Left renal pelvis (tissue), 4 donors: ENCODE results near the gene GAD2. TPM values are rescaled to one million over a fixed set of nuclear protein-coding genes. Genes with fewer than 3 reads are reported as not detected.

Source experiments
- DNase-seq, 4 donors: peaks; one replicate each; pipeline ENCODE4 v3.0.0-alpha.2; 2013; ENCODE audit warnings: low read depth in 4 of 4, low spot score in 3 of 4
- polyA plus RNA-seq, 4 donors: library from polyadenylated mRNA; unstranded; fragments of 120-200 nt; gene quantifications; one replicate each; pipeline ENCODE4 v1.2.1, GENCODE V29; 2013; ENCODE audit not compliant: insufficient read length in 4 of 4

GAD2 gene
- polyA plus RNA-seq, 4 donors, result 0.14 to 2.7 (median 1.3) TPM

DNA sequence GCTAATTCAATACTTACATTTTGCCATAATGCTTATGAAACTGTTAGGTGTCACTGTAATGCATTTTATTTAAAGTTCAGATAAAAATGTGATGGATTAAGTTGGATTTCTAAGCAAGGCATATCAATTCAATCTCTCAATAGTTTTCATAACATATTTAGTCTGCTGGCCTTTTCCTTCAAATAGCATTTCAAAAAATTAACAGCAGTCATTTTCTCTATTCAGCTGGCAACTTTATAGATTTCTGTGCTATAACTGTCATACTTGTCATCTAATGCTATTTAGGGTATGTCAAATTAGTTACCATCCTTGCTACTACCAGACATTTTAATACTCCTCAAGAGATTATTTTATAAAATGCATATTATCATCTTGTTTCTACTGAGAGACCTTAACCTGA, 4.3 kb downstream of the GAD2 start:
- DNase-seq, result no peak

- no peak for DNase-seq
Measured at GRCh38 chr10:26221541-26221940, 5.0 kb downstream of the GAD2 start.

DNA sequence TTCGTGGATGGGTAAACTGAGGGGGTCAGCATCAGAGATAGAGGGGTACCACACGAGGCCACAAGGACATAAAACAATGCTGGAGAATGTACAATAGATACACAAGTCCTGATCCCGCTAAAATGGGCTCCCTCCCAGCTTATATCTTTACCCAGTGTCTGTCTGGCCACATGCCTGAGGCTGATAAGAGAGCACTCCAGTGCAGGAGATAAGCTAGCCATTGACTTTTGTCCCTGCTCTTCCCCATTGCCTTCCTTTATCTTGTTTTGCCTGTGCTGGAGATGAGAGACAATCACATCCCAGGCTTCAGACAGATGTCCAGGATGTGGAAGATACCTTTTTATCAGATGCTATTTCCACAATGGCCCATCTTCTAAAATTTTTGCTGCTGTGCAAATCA, 6.0 kb downstream of the GAD2 start:
- no peak for DNase-seq

DNA sequence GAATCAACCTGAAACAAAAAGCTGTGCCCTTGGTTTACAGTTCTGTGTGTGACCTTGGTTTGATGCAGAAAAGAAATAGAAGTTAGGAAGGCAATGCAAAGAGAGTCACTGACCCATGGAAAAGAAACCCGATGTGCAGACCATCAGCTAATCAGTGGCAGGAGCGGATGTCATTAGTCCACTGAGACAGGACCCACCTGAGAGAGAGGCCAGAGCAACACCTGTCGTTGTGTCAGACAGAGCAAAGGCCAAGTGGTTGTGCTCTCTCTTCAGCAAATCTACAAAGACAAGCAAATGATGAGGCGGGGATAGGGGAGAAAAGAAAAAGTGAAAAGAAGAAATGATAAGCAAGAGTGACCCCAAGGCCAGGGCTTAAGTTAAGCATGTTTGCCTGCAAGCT, 8.7 kb downstream of the GAD2 start:
- DNase-seq, result no peak

GRCh38 chr10:26227786-26228185, 11.2 kb downstream of the GAD2 start:
- no peak for DNase-seq

- no peak for DNase-seq
Measured at GRCh38 chr10:26232174-26232573, 15.6 kb downstream of the GAD2 start.

DNA sequence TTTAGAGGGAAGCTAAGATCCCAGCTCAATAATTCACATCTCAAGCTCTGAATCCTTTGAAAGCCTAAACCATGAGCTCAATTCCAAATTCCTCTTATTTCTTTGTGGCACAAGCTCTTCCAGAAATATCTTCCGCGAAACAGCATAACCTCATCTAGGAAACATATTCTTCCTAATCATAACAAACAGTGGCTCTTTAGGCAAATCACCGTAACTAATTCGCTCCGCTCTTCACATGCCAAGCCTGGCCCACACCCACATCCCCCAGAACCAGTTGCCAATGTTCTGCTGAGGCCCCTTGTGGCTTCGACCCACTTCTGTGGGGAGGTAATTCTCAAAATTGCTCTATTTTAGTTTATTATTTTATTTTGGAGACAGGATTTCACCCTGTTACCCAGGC, 19.2 kb downstream of the GAD2 start:
- no peak for DNase-seq

DNA sequence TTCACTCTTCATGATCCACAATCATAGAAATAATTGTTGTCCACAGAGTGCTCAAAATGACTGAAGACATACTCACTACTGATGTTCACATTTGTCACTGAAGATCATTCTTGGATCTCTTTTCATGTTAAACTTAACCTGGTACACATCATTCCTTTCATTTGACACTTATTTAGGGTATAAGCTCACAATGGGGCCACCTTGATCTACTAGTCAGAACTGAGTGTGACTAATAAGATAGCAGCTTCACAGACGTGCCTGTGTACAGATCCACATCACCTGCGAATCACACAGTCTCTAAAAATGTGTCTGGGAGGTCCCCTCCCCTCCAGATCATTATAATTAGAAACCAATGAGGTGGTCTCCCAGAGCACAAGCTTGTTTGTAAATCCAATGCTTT, 21.8 kb downstream of the GAD2 start:
- DNase-seq, result no peak

DNA sequence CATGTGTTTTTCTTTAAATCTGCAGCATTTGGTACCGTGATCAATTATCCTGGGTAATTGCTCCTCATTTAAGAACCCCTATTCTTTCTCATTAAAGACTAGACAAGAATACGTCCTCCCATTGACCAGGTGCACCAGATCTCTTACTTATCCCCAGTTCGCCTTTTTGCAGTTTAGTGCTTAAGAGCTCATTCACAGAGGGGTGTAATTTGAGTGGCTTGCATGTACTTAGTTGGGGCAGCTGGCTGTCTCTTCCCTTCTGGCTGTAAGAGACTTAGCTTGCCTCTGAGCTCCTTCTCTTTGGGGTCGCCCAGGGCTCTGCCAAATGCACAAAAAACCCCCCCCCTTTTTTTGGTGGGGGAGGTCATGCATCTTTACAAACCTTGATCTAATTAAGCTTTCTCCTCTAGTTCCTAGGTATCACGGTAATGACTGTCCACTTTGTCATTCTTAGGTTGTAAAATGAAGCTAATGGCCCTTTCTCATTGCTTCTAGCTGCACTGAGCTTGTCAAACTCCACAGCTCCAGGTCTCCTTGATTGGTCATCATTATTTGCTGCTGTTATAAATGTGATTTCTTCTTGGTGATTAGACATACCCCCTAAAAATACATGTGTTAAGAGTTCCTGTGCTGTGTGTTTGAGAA, 26.3 kb downstream of the GAD2 start:
- DNase-seq, result peak in 1 of 4 donors; percentile 12

DNA sequence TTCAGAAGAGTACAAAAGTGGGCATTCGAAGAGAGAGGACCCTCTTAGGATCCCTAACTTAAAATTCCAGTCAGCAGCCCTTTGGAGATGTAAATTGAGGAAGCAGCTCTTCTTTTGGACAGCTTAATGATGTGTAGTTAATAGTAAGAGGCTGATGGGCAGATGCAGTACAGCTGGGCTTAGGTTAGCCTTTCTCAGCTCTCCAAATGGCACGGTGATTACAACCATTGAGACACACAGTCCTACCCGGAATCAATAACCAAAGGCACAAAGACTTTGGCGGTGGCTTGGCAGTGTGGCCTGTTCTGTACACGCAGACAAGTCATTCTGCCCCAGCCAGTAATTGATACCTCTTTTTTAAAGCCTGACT, 26.8 kb downstream of the GAD2 start:
- peak in 1 of 4 donors; percentile 21 for DNase-seq

GRCh38 chr10:26249681-26250080, 33.1 kb downstream of the GAD2 start:
- no peak for DNase-seq

DNA sequence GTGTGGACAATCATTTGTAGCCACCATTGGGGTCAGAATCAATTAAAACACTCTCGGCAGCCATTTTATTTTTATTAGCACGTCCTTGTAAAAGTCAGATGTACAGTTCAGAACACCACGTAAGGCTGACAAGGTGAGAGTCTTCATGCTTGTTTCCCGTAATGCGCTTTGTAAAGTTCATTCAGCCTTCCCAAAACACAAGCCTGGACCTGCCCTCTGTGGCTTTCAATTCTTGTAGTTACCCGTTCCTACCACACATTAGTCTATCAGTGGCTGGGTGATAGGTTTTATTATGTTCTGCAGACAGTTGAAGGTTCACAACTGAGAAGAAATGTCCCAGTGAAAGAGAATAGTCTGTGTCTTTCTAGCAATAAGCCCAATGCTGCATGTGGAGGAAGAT, 35.4 kb downstream of the GAD2 start:
- DNase-seq, result no peak

DNA sequence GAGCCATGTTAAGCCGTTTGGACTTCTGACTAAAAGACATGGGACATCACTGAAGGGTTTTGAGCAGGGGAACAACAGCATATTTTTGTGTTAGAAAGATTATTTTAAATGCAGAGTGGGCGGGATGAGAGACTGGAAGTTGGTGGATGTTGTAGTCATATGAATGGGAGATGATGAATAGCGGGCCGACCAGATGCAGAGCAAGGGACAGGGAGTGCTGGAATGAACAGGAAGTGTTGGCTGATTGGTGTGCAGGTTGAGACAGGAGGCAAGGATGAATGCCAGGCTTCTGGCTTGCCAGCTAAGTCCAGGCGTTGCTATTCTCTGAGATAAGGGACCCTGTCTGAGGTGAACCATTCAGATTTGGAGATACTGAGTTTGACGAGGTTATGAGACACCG, 38.0 kb downstream of the GAD2 start:
- DNase-seq, result no peak

GRCh38 chr10:26259341-26259740, 42.8 kb downstream of the GAD2 start:
- no peak for DNase-seq

DNA sequence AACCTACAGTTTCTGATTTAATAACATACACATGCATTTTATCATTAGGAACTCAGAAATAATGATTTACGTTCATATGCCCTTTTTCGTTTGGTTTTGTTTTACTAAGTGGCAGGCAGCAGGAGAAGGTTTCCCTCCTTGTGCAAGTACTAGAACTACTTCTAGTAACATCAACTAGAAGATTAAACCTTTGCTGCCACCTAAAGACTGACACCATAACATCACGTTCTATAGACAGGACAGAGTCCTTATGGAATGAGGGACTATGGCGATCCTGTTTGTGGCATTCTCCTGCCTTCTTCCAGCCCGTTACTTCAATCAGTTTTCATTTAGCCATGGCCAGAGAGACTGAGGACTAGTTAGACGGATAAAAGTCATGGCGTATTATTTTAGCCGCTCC, 53.2 kb downstream of the GAD2 start:
- DNase-seq, result peak in 3 of 4 donors; percentile 8 to 30 (median 16)

GRCh38 chr10:26274391-26274790, 57.8 kb downstream of the GAD2 start:
- no peak for DNase-seq

DNA sequence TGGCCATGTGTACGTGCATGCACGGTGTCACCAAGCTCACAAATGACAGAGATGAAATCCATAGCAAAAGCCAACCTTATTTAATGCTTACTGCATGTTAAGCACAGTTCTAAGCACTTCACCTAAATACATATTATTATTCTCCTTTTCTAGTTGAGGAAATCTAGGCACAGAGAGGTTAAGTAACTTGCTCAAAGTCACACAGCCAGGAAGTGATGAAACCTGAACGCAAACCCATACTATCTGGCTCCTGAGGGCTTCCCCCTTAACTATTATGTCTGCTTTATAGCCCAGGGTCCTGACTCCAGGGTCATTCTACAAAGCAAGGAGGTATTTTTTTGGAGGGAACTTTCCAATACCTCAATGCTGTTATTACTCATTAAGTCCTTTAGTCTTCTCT, 61.7 kb downstream of the GAD2 start:
- no peak for DNase-seq

DNA sequence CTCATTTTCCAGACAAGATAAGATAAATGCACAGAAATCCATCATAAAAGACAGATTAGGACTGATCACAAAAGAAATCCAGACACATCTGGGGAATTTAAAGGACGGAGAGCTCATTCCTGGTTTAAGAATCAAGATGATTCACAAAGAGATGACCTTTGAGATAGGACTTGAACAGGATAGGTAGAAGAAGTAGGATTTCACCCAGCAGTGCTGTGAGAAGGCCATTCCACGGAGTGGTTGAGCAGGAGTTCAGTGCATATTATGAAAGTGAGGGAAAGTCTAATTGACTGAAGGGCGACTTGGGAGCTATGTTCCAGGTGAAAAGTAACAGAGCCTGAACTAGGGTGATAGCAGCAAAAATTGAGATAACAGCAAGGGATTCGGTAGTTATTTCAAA, 73.7 kb downstream of the GAD2 start:
- DNase-seq, result no peak

DNA sequence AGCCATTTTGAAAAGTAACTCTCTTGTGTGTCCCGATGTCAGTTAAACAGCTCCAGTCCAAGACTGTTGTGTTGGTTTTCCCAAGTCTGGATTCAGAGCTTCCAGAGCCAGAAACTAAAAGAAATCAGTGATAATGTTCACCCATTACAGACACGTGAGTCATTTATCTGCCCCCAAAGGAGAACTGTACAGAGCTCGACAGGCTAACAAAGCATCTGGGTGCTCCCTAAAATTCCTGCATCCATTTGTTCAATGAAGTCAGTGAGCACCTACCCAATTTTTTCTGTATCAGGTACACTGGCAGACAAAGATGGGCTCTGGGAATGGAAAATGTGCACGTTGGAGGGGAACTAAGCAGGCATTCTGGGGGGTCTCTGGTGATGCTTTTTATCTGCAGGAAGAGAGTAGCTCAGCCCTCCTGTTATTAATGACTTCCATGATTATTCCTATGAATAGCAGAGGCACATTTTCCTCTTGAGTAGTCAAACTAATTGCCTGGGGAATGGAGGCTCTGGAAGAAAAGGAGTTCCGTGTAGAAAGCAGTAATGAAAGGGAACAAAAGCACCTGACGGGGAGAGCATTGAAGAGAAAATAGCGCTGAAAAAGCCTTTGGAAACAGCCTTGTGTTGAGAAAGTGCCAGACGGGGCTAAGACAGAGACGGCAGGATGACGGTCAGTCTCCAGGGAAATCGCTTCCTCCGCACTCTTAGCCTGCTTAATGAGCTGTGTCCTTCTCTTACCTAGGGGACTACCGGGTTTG, 75.3 kb downstream of the GAD2 start:
- no peak for DNase-seq

DNA sequence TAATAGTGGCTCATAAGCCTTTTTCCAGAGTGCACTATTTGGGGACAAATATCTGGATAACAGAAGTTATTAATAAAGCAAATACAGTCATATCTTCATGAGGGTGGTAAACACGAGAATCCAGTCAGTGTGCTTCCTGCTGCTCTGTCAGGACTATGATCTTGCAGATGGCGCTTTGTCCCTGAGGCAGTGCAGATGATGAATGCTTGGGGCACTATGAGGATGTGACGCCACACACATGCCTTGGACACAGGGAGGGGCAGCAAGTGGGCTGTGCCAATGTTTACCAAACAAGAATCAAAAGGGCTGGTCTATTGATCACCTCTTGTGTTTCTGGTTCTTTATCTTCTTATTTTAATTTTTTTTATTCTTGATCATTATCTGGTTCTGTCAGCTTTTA, 79.8 kb downstream of the GAD2 start:
- no peak for DNase-seq

DNA sequence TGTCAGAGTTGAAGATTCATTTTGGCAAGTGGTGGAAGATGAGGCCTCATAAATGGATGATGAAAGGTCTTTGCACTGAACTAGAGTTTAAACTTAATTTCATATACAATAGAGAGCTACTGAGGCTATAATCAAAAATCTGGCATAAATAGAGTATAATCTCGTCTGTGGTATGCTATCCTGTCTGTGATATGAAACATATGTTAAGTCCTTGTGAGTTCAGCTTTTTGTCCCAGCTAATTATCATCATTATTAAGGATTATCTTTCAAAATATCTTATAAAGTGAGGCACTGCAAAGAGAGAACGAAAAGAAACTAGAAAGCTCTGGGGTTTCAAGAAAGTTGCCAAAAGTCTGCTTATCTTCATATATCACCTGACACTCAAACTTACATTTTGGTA, 83.4 kb downstream of the GAD2 start:
- no peak for DNase-seq

DNA sequence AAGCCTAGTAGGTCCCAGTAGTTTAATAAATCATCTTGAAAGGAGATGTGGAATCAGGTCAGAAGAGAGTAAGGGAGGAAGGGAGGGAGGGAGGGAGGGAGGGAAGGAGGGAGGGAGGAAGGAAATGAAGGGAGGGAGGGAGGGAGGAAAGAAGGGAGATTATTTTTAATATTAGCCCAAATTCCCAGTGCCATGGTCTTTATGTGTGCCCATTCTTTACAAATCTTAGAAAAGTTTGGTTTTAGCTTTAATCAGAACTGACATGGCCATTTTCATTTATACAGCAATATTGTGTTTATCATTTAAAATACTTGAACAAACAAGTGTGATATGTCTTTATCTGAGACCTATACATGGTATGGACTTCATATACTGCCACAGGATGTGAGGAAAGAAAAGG, 86.8 kb downstream of the GAD2 start:
- DNase-seq, result no peak

GRCh38 chr10:26310361-26310760, 93.8 kb downstream of the GAD2 start:
- no peak for DNase-seq
